ENCODE measurements around the gene SUCLG1.

DNA sequence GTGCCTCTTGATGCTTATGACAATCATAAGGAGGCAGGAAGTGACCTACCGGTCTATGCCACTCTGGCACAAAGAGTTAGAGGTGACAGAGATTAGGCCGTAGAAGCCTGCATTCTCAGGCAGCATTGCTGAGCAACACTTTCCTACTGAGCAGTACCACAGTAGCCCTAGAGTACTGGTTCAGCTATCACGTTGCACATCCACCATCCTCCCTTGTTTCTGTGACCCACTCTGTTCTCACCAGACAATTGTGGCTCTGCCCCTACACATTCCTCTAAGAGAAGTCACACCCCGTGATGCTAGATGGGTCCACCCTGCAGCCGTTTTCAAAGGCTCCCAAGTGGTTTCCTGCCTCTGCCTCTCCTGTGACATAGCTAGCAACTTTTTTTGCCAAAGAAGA, 22.6 kb upstream of the SUCLG1 start:
- TF ChIP-seq, protein P1, sequence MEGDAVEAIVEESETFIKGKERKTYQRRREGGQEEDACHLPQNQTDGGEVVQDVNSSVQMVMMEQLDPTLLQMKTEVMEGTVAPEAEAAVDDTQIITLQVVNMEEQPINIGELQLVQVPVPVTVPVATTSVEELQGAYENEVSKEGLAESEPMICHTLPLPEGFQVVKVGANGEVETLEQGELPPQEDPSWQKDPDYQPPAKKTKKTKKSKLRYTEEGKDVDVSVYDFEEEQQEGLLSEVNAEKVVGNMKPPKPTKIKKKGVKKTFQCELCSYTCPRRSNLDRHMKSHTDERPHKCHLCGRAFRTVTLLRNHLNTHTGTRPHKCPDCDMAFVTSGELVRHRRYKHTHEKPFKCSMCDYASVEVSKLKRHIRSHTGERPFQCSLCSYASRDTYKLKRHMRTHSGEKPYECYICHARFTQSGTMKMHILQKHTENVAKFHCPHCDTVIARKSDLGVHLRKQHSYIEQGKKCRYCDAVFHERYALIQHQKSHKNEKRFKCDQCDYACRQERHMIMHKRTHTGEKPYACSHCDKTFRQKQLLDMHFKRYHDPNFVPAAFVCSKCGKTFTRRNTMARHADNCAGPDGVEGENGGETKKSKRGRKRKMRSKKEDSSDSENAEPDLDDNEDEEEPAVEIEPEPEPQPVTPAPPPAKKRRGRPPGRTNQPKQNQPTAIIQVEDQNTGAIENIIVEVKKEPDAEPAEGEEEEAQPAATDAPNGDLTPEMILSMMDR (conservative IDR thresholded peaks at IDR 0.05; ENCODE audit: low read depth, low read length): no peak
- TF ChIP-seq EZH2 (IDR thresholded peaks at IDR 0.05; ENCODE audit: low read length, unreplicated experiment): no peak
